Measurements from ENCODE around the gene SYK. TPM values are rescaled to one million over a fixed set of nuclear protein-coding genes. Genes with fewer than 3 reads are reported as not detected.

The SYK gene
- total RNA-seq, 1 experiment from 2014 or later = 0.28 TPM

GRCh38 chr9:90878562-90878961, 76.9 kb downstream of the SYK start:
- ATAC-seq = no peak
- TF ChIP-seq SIN3A (IDR thresholded peaks at IDR 0.05; ENCODE audit: borderline replicate concordance, insufficient read depth, low read depth, low read length) (no peak), TCF7L2 (IDR thresholded peaks at IDR 0.05; ENCODE audit: low read depth, low read length) (no peak), REST (IDR thresholded peaks at IDR 0.05; ENCODE audit: insufficient read depth in 1 of 2, low read depth in 2 of 2, low read length in 1 of 2) (no peak), POLR2AphosphoS5 (IDR thresholded peaks at IDR 0.05; ENCODE audit: low read depth, low read length) (no peak), CTCF (IDR thresholded peaks at IDR 0.05) (no peak)
- BruUV-seq (replicated peaks) = no TSS peak
- Histone ChIP-seq H3K4me1 (ENCODE audit: control insufficient read depth, insufficient read depth, low read length) (no peaks in the 10 kb centered on the region), H3K27ac (ENCODE audit: low read length) (no peak overlapping the region), H3K36me3 (ENCODE audit: control insufficient read depth, insufficient read depth, low read length) (no peaks in the 10 kb centered on the region), H3K27me3 (ENCODE audit: control insufficient read depth, insufficient read depth, low read length) (no peaks in the 10 kb centered on the region), H3K9me3 (ENCODE audit: control insufficient read depth, insufficient read depth, low read depth, low read length) (no peaks in the 10 kb centered on the region), H3K4me3 (ENCODE audit: low read depth in 2 of 2, low read length in 2 of 2) (no peak overlapping the region)
- POLR2A ChIA-PET = no interaction called here
- no peak for DNase-seq (ENCODE audit: low read depth, low spot score)
- intact Hi-C loops (cut with micrococcal nuclease; ENCODE audit: unreplicated experiment) = loop anchor here (10.0 kb wide), 2 partner anchors 654 to 734 kb away; no protein-coding TSS in a partner anchor
- CTCF ChIA-PET = no interaction called here
- in situ Hi-C loops (cut with HindIII; ENCODE audit: low pct_unique_long_range_greater_than_20kb, low sequenced_read_pairs) = no loop called here

GRCh38 chr9:90880066-90880465, 78.4 kb downstream of the SYK start:
- TF ChIP-seq POLR2AphosphoS5 (IDR thresholded peaks at IDR 0.05; ENCODE audit: low read depth, low read length) = no peak
- no peak for TF ChIP-seq SIN3A (IDR thresholded peaks at IDR 0.05; ENCODE audit: borderline replicate concordance, insufficient read depth, low read depth, low read length)
- TF ChIP-seq TCF7L2 (IDR thresholded peaks at IDR 0.05; ENCODE audit: low read depth, low read length) = no peak
- TF ChIP-seq REST (IDR thresholded peaks at IDR 0.05; ENCODE audit: insufficient read depth in 1 of 2, low read depth in 2 of 2, low read length in 1 of 2) = no peak
- no peak for TF ChIP-seq CTCF (IDR thresholded peaks at IDR 0.05)
- CTCF ChIA-PET = no interaction called here

More at GRCh38 chr9:90880066-90880465, 78.4 kb downstream of the SYK start:
- Histone ChIP-seq H3K27me3 (ENCODE audit: control insufficient read depth, insufficient read depth, low read length) (no peaks in the 10 kb centered on the region), H3K36me3 (ENCODE audit: control insufficient read depth, insufficient read depth, low read length) (no peaks in the 10 kb centered on the region), H3K27ac (ENCODE audit: low read length) (no peak overlapping the region), H3K9me3 (ENCODE audit: control insufficient read depth, insufficient read depth, low read depth, low read length) (no peaks in the 10 kb centered on the region), H3K4me1 (ENCODE audit: control insufficient read depth, insufficient read depth, low read length) (no peaks in the 10 kb centered on the region), H3K4me3 (ENCODE audit: low read depth in 2 of 2, low read length in 2 of 2) (no peak overlapping the region)
- POLR2A ChIA-PET = no interaction called here
- intact Hi-C loops (cut with micrococcal nuclease; ENCODE audit: unreplicated experiment) = no loop called here
- ATAC-seq (no peak), DNase-seq (ENCODE audit: low read depth, low spot score) (no peak)
- in situ Hi-C loops (cut with HindIII; ENCODE audit: low pct_unique_long_range_greater_than_20kb, low sequenced_read_pairs) = no loop called here
- BruUV-seq (replicated peaks) = no TSS peak
